IPS DF 4.7 (cell line): ENCODE measurements around the gene SMYD3.

Experiments used
- DNase-seq: peaks from one replicate; pipeline ENCODE4 v3.0.0-alpha.2; 2013; ENCODE audit warnings: low spot score; ENCODE audit errors: extremely low read depth

Gene SMYD3

DNA sequence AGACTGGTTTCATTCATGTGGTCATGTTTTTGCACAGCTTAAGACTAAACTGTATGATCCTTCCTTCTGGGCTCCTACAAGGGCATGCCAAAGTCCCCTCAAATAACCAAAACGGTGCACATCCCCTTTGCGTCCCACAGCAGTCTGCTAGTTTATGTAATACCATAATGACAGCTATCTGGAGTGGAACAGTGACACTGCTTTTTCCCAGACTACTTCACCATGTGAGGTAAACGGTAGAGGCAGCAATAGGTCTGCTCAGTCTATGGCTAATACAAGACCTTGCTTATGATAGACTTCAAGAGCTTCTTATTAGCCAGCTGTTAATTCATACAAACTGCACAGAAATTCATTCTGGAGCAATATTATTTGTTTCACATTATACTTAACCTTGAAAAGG is 395.5 kb downstream of the SMYD3 start:
- DNase-seq: no peak

DNA sequence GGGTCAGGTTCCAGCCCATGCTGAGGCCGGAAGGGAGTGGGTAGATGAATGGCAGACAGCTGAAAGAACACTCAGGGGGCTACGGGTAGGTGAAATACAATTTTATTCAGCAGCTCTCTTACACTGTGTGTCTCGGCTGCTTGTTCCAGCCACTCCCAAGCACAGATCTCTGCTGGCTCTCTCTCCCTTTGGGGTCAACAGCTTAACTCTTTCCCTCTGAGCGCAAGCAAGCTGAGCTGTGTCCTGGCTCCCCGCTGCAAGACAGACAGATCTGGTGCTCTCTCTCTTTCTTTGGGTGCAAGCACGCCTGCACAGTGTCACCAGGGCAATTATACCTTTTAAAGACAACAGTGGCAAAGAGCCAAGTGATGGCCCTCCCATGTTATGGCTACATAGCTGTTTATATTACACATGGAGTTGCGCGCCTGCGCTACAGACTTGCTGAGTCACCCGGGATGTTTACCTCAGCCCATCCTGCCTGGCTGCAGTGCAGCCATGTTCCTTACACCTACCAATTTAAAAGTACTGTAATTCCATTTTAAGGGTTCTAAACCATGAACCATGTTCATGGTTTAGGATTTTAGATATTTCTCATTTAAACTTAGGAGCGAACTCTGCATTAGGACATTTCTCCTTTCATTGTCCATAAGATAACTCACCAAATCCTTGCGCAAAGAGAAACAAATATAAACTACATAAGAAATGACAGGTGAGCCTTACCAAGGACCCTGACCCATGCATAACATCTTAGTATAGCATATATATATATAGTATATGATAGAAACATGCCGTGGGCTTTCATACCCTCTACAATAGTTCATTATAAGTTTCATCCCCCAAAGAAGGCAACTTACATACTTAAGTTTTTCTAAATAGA is 396.5 kb downstream of the SMYD3 start:
- DNase-seq: no peak

DNA sequence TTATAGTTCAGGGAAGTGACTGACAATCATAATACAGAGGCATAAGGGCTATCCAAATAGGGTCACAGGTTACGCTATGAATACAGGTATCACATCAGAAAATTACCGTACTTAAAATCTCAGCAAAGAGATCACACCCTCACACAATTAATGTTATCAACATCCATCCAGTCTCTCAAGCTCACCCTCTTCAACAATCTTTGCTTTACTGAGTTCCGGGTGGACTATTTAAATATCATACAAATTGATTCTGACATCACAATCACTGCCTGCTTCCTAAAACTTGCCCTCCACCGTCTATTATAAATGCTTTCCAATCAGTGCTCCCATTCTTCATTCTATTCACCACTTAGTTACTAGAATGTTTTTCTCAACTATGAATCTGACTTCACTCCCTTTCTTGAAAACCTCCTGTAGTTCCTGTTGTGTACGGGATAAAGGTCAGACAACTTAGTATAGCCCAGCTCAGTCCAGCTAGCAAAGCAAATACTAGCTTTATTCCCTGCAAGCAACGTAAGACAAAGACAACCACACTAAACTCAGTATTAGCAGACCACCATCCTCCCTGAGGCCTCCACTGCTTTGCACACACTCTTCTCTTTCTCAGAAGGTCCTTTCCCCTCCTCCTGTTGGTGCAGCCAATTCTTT is 398.7 kb downstream of the SMYD3 start:
- no peak for DNase-seq

DNA sequence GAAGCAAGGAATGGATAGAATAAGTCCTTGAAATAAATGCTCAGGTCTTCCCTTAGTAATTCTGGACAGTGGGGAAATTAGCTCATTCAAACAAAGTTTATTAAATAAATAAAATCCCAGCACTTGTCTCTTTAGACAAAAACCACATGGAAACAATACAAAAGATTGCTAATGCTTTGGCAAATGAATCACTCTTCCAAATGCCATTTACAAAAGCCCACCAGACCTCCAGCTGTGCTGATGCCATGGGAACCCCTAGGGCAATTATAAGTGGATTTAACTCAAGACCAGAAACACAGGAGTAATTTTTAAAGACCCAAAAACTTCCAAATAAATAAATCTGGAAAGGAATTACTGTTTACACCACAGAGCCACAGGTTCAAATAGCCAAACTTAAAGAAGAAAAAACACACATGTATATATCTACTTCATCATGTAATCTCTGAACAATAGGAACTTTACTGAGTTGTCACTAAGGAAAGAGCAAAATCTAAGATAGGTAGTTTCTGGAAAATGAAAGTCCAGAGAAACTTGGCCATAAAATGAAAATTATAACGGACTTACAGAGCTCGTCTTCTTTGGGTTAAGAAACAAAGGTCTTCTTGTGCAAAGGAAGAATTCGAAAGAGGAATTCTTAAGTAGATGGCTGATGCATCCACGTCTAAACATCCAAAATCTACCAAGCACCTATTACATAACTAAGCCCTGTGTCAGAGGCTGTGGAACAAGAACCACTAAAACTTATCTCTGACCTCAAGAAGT is 399.4 kb downstream of the SMYD3 start:
- DNase-seq: no peak

DNA sequence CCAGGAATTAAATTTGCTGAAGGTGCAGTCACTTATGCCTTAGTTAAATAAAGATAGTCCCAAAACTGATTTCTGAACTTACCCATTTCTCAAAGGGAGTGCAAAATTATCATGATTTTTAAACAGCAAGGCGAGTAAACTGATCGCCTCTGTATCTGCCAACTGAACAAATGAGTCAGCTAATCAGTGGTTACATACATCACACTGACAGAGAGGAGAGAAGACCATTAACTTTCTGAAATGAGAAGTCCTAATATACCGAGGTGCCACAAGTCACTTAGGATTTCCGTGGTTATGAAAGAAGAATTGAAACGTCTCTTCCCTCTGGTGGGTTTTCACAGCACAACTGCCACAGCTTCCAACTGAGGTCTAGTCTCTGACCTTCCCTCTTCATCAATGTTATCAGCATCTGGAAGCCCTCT is 400.7 kb downstream of the SMYD3 start:
- DNase-seq: no peak

DNA sequence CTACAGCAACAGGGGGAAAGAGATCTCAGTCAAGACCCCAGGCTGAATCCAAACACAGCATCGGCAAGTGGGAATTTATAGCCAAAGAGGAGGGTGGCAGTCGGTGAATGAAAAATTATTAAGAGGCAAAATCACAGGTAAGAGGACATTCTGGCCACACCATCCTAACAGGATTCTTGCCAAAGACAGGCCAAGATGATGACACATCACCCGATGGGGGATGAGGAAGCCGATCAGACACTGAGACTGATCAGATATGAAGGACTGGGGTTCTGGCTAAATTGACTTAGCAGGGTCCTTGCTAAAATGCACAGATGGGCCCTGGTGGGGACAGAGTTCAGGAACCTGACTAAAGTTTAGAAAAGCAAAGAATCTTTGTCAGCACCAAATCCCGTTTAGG is 402.2 kb downstream of the SMYD3 start:
- no peak for DNase-seq

DNA sequence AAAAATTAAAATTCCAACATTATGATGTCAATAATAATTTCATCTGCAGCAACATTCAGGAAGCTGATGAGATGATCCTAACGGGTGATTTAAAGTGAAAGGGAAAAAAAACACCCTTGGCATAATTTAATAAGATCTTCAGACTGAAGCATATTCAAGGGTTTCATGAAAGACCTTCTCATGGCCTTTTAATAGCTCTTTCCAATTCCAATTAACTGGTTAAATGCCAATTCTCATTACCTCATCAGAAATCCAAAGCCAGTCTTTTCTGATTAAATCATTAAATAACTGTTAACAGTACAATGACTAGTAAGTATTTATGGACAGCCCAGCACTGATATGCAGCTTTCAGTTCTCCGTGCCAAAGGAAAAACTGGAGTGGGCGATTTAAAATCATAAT is 407.5 kb downstream of the SMYD3 start:
- DNase-seq: no peak

DNA sequence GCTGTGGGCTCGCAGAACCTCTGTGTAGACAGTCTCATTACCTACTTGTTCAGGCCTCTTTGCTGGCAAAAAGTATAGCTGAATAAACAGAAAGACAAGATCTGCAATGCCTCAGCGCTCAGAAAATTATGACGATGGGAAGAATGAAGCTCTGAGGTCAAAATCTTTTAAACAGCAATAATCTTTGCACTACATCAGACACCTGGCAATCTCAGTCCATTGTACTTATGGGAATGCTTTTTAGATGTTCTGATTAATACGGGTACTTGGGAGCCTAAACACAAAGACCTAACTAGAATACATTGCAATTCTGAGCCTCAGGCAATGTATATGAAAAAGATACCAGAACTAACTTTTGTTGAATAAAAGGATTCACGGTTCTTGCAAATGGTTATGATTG is 410.7 kb downstream of the SMYD3 start:
- DNase-seq: no peak

DNA sequence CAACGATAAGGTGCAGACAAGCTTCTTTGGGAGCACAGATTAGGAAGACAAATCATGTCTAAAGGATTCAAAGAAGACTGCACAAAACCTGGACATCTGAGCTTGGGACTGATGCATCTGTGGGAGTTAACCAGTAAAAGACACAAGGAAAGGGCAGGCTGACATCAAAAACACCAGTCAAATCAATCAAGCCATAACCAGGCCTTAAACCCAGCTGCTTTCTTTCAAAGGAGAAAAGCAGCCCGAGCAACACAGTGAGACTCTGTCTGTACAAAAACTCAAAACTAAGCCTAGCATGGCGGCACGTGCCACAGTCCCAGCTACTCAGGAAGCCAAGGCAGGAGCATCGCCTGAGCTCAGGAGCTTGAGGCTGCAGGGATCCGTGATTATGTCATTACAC is 411.6 kb downstream of the SMYD3 start:
- DNase-seq: no peak

DNA sequence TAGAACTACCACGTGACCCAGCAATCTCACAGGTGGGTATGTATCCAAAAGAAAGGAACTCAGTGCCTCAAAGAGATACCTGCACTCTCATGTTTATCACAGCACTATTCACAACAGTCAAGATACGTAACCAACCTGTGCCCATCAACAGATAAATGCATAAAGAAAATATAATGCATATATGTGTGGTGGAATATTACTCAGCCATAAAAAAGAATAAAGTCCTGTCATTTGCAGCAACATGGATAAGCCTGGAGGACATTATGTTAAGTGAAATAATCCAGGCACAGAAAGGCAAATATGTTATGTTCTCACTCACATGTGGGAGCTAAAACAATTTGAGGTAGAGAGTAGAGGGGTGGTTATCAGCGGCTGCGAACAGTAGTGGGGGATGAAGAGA is 413.8 kb downstream of the SMYD3 start:
- DNase-seq: no peak

DNA sequence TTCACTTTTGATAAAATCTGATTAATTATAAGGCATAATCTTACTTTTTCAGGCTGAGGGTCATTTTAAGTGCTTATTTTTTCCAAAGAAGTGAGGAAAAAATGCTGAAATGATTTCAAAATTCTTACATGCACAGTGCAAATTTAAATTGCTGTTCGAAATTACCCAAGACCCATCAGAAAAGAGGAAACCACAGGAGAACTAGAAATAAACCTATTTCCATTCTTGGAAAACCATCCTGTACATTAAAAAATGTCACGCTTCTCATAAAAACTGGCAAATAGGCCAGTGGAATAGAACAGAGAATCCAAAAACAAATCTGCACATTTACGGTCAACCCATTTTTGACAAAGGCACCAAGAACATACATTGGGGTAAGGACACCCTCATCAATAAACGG is 414.9 kb downstream of the SMYD3 start:
- DNase-seq: no peak

DNA sequence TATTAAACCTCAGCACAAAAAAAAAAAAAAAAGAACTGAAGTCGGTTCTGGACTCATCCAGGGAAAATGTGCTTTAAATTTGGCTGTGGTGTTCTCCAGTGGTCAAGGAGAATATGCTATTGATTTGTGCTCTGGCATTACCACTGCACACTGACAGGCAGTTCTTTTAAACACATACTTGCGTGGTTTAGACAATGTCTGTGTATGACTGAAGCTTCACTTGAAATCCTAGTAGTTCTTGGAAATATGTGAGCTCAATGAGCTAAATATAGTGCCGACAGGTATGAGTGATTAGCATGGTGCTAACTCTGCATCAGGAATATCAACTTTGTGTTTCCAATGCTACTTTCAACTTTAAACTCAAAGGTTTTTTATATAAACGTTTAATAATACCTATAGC is 415.6 kb downstream of the SMYD3 start:
- DNase-seq: no peak

DNA sequence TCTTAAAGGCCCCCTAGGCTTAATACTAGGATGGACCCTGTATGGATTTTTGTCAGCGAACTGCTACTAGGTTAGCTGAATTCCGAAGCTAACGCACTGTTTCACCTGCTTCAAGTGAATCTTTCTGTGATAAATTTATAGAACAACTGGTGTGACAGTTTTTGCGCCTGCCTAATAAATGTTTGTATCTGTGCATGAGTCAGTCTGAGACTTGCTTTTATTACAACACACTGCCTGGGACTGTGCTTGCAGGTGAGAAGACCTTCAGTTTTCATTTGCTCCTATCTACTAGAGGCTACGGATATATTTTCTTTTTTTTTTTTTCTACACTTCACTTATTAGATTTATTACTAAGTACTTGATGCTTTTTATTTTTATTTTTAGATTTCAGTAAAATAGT is 420.9 kb downstream of the SMYD3 start:
- DNase-seq: no peak

DNA sequence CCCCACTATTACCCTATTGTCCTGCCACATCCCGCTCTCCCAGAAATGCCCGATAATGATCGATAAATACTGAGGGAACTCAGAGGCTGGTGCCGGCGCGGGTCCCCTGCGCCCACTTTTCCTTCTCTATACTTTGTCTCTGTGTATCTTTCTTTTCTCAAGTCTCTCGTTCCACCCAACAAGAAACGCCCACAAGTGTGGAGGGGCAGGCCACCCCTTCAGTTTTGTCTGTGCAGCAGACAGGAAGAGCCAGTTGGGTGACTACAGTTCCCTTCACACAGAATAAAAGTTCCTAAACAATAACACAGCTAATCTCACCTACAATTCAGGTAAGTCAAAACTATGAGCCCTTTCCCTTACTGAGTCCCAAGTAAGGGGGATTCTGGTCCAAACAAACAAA is 423.7 kb downstream of the SMYD3 start:
- no peak for DNase-seq

DNA sequence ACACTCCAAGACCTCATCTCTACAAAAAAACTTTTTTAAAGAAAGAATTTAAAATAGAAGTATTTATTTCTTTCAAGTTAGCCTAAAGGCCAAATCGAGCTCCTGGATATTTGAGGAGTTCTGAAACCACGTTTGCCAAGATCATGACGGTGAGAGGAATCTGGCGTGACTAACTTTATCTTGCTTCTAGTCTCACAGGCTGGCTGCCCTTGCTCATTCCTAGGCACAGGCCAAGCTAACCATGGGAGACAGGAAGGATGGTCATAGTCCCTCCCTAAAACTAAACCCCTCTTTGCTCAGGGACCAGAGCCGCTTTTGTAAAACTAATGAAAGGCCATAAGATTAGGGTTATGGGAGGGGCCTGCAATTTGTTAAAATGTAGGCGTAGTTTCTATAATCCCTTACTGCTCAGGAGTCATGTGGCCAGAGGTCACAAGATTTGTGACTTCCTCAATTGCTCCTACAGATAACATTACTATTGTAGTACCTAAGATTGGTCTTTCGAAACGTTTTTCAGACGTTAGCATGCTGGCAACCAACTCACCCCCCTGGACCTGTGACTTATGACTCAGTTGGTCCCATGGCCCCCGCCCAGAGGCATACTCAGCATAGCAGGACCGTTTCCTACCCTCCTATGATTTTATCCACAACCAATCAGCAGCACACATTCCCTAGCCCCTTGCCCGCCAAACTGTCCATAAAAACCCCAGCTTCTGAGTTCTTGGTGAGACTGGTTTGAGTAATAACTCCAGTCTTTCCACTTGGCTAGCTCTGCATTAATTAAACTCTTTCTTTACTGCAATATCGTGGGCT is 425.0 kb downstream of the SMYD3 start:
- DNase-seq: no peak

DNA sequence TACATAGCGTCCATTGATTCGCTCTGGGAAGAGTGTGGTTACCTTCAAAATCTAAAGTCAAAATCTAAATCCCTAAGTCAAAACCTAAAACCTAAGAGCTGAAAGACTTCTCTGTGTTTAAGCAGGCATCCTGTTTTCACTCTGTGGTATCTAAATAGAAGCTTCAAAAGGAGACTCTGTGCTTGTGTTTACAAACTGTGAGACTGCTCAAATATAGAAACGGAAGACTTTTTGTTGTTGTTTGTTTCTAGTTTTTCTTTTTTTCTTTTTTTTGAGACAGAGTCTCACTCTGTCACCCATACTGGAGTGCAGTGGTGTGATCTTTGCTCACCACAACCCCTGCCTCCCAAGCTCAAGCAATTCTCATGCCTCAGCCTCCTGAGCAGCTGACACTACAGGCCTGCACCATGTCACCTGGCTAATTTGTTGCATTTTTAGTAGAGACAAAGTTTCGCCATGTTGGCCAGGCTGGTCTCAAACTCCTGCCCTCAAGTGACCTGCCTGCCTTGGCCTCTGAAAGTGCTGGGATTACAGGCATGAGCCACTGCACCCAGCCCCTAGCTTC is 425.9 kb downstream of the SMYD3 start:
- no peak for DNase-seq

DNA sequence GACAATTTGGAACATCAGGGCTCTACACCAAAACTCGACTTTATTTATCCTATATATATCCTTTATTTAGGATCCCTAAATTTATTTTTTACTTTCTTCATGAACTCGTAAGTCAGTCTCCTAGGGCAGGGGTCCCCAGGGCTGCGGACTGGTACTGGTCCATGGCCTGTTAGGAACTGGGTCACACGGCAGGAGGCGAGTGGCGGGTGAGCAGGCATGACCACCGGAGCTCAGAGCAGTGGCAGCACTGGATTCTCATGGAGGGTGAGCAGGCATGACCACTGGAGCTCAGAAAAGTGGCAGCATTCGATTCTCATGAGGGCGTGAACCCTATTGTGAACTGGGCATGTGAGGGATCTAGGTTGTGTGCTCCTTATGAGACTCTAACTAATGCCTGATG is 427.0 kb downstream of the SMYD3 start:
- no peak for DNase-seq

DNA sequence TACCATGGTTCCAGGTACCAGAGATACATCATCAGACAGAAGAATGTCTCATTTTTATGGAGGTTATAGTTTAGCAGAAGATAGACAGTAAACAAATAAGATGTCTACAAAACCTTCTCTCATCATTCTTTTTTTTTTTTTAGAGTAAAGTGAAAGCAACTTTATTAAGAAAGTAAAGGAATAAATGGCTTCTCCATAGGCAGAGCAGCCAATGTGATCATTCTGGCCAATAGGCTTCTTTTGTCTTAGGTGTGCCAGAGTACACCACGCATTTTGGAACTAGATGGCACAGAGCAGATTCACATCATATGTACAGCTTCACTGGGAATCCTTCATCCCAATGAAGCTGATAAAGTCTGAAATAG is 428.2 kb downstream of the SMYD3 start:
- no peak for DNase-seq

DNA sequence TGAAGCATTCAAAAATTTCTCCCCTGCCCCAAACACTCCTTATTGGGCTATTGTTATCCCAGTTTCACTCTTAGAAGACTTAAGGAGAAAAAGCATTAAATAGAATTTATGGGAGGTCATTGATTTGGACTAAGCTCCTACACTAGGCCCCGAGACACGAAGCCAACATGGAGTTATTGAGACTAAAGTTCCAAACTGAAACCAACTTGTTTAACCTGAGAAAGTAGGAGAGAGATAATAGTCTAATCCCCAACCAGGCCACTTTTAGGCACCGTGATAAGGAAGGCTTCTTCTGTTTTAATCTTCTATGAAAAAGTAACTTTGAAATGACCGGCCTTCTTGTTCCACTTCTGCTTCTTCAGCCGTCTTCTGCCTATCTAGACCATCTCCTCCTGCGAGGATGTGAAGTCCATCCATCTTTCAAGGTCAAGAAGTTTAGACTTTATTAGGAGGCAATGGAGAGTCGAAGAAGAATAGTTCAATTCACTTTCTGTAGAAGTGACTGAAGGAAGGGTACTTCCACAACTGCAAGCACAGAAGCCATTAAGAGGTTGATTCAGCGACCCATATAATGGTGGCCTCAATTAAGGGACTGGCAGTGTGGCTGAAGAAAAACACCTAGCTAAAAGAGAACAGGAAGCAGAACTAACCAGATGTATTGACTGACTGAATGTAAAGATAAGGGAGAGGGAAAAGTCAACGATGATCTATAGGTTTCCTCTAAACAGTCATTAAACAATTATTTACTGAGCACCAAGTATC is 428.8 kb downstream of the SMYD3 start:
- DNase-seq: no peak

DNA sequence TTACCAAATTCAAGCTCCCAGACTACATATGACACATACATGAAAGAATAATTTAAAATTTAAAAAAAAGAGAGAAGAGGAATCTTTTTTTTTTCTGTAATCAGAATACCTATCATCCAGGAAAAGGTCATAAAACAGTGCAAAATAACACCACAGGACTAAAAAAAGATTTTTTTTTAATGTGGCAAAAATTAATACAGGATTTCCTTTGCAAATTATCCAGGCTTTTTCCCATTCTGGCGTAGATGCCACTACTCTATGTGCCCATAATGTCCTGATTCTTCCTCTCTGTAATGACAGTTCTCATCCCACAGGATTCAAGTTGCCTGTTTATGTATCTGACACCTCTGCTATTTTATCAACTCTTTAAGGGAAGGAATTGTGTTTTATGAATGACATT is 429.6 kb downstream of the SMYD3 start:
- DNase-seq: no peak
